NT2/D1 (cell line): ENCODE measurements around the gene PGM1.

ENCODE experiments used
- SUZ12 ChIP-seq: IDR thresholded peaks from 2 replicates; pipeline ENCODE4 v1.6.1; 2011; ENCODE audit not compliant: insufficient read length, insufficient read depth; ENCODE audit errors: extremely low read depth
- YY1 ChIP-seq: IDR thresholded peaks from 2 replicates; pipeline ENCODE4 v1.6.1; 2011; ENCODE audit not compliant: insufficient read length, insufficient read depth
- ZNF274 ChIP-seq: IDR thresholded peaks from 2 replicates; pipeline ENCODE4 v1.6.1; 2011; ENCODE audit warnings: mild to moderate bottlenecking, low read depth, low read length

DNA sequence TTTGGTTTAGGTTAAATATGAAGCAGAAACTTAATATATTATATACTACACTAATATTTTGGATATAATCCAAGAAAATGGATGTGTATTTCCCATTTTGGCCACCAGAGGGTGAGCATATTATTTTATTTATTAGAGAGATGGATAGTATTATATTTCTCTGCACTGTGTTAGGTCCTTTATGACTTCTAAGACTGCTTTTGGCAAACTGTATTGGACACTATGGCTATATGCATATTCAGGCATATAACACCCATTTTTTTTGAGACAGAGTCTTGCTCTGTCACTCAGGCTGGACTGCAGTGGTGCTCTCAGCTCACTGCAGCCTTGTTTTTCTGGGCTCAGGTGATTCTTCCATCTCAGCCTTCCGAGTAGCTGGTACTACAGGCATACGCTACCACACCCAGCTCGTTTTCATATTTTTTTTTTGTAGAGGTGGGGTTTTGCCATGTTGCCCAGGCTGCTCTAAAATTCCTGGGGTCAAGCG is 17.8 kb upstream of the PGM1 start:
- TF ChIP-seq ZNF274 (no peak), YY1 (no peak), SUZ12 (no peak)
